K562 (cell line): ENCODE measurements around the gene UBE2O. TPM values are rescaled to one million over a fixed set of nuclear protein-coding genes. Genes with fewer than 3 reads are reported as not detected.
A peak's percentile ranks its signal among the peaks of the same experiment; 100 is the strongest.

ENCODE experiments used
- ATAC-seq: fragments of 200-7000 bp; cut with Tn5 transposase; 3 replicates; pipeline ENCODE4 v1.9.1; 2020; ENCODE audit warnings: moderate library complexity
- BruUV-seq: library from RNA; stranded (reverse); fragments of 400-500 nt; replicated peaks from 2 replicates; lab custom pipeline; 2021; lab: Mats Ljungman, UMichigan
- CTCF ChIA-PET: fragments of 300-600 bp; formaldehyde crosslinking; extraction: SDS; loops from one replicate; lab custom pipeline; 2021; ENCODE audit warnings: low intra/inter-chr PET ratio; lab: Yijun Ruan, JAX
- POLR2A ChIA-PET: fragments of 300-600, 350-650 bp; sonication (Branson Sonifier 250); formaldehyde crosslinking; extraction: SDS; loops from one replicate; lab custom pipeline; 2021; ENCODE audit warnings: antibody characterized with exemption, inconsistent platforms; lab: Yijun Ruan, JAX
- DNase-seq, 4 experiments: peaks; one replicate each; pipeline versions ENCODE4 v3.0.0 to v3.0.0-alpha.2; 2011 to 2018; ENCODE audit warnings: low spot score in 3 of 4, mixed read lengths in 3 of 4; ENCODE audit errors: extremely low read depth in 1 of 4
- FAIRE-seq: peaks from 2 replicates; lab custom pipeline; 2011; peaks lifted over from hg19 to GRCh38; lab: Jason Lieb, UNC
- H2AFZ ChIP-seq: 2 replicates; pipeline ENCODE4 v1.6.0; 2011; ENCODE audit warnings: low read depth, low read length, control low read depth, inconsistent platforms
- H3K27ac ChIP-seq: fragments of 200-600 bp; 3 replicates; pipeline ENCODE4 v1.8.0; 2011; ENCODE audit warnings: low read depth, mild to moderate bottlenecking, control low read depth, inconsistent platforms, low read length, moderate library complexity, mixed read lengths; ENCODE audit errors: extremely low read depth
- H3K27me3 ChIP-seq, 2 experiments: fragments of 300-600 bp in 1 of 2; 2 replicates in 1 of 2; 3 replicates in 1 of 2; pipeline versions ENCODE4 v1.6.0 to v1.8.0; 2011; ENCODE audit warnings: inconsistent platforms in 2 of 2, low read length in 2 of 2, mild to moderate bottlenecking in 1 of 2, mixed read lengths in 1 of 2, moderate library complexity in 1 of 2; ENCODE audit not compliant: control insufficient read depth in 2 of 2, insufficient read depth in 2 of 2
- H3K36me3 ChIP-seq: fragments of 300-600 bp; 3 replicates; pipeline ENCODE4 v1.8.0; 2011; ENCODE audit warnings: mild to moderate bottlenecking, low read length, inconsistent platforms; ENCODE audit not compliant: control insufficient read depth, insufficient read depth
- H3K4me1 ChIP-seq, 2 experiments: fragments of 200-600 bp in 1 of 2; replicated peaks in 1 of 2; 2 replicates in 1 of 2; 3 replicates in 1 of 2; pipeline versions ENCODE4 v1.5.1 to v1.8.0; 2011; ENCODE audit warnings: inconsistent platforms in 2 of 2, low read length in 2 of 2, mild to moderate bottlenecking in 1 of 2, mixed read lengths in 1 of 2, moderate library complexity in 1 of 2; ENCODE audit not compliant: control insufficient read depth in 2 of 2, insufficient read depth in 2 of 2
- H3K4me2 ChIP-seq: 2 replicates; pipeline ENCODE4 v1.6.1; 2011; ENCODE audit warnings: low read length, control low read depth, inconsistent platforms, mixed read lengths; ENCODE audit not compliant: insufficient read depth
- H3K4me3 ChIP-seq: fragments of 200-600 bp; sonication (generic), shearing (Covaris generic); 2 replicates; pipeline ENCODE4 v1.5.1; 2016; ENCODE audit warnings: control low read depth, inconsistent platforms
- H3K79me2 ChIP-seq: fragments of 200-600 bp; 3 replicates; pipeline ENCODE4 v1.8.0; 2011; ENCODE audit warnings: low read length, inconsistent platforms; ENCODE audit not compliant: control insufficient read depth, insufficient read depth
- H3K9ac ChIP-seq, 2 experiments: 2 replicates each; pipeline versions ENCODE4 v1.6.0 to v1.6.1; 2011; ENCODE audit warnings: low read depth in 2 of 2, low read length in 2 of 2, control low read depth in 1 of 2, inconsistent platforms in 1 of 2, mild to moderate bottlenecking in 1 of 2, mixed read lengths in 1 of 2; ENCODE audit not compliant: insufficient read depth in 1 of 2
- H3K9me1 ChIP-seq: one replicate; pipeline ENCODE4 v1.6.0; 2011; ENCODE audit warnings: inconsistent platforms, mild to moderate bottlenecking, low read length, moderate library complexity; ENCODE audit not compliant: control insufficient read depth, insufficient read depth
- H3K9me3 ChIP-seq: replicated peaks from 2 replicates; pipeline ENCODE4 v1.5.1; 2011; ENCODE audit warnings: low read depth, low read length, inconsistent platforms; ENCODE audit not compliant: control insufficient read depth, insufficient read depth
- H4K20me1 ChIP-seq: replicated peaks from 2 replicates; pipeline ENCODE4 v1.6.1; 2011; ENCODE audit warnings: low read length, inconsistent platforms, mixed read lengths; ENCODE audit not compliant: control insufficient read depth, insufficient read depth
- BMI1 ChIP-seq: fragments of 150-350 bp; IDR thresholded peaks from 2 replicates; pipeline ENCODE4 v1.6.1; 2014; ENCODE audit warnings: low read length
- GABPB2 ChIP-seq: fragments of 250-450 bp; sonication (Bioruptor Pico); conservative IDR thresholded peaks from 2 replicates; pipeline ENCODE4 v1.5.1; 2021; ENCODE audit warnings: mild to moderate bottlenecking
- HNRNPUL1 ChIP-seq: fragments of 200-400 bp; formaldehyde crosslinking; IDR thresholded peaks from 2 replicates; pipeline ENCODE4 v1.6.1; 2017; ENCODE audit warnings: low read length
- NFIC ChIP-seq: fragments of 450-650 bp; IDR thresholded peaks from 2 replicates; pipeline ENCODE4 v1.6.1; 2017; ENCODE audit warnings: mild to moderate bottlenecking, inconsistent platforms
- PHB2 ChIP-seq: fragments of 450-650 bp; IDR thresholded peaks from 2 replicates; pipeline ENCODE4 v1.6.1; 2017; ENCODE audit warnings: low read depth
- POLR2G ChIP-seq: fragments of 200-400 bp; formaldehyde crosslinking; IDR thresholded peaks from 2 replicates; pipeline ENCODE4 v1.6.1; 2017; ENCODE audit warnings: low read depth, mild to moderate bottlenecking, antibody characterized with exemption, low read length, moderate library complexity
- SPI1 ChIP-seq: IDR thresholded peaks from 2 replicates; pipeline ENCODE4 v1.6.1; 2011; ENCODE audit warnings: low read depth, low read length, control low read depth, borderline replicate concordance
- TCF7 ChIP-seq: sonication (generic); IDR thresholded peaks from 2 replicates; pipeline ENCODE4 v1.6.1; 2016; ENCODE audit warnings: antibody characterized with exemption, borderline replicate concordance
- XRCC5 ChIP-seq: fragments of 200-400 bp; formaldehyde crosslinking; IDR thresholded peaks from 2 replicates; pipeline ENCODE4 v1.6.1; 2017; ENCODE audit warnings: low read depth, mild to moderate bottlenecking, low read length
- ZBTB17 ChIP-seq: fragments of 450-650 bp; formaldehyde crosslinking; IDR thresholded peaks from 2 replicates; pipeline ENCODE4 v1.4.0; 2020; ENCODE audit warnings: mild to moderate bottlenecking
- ZNF274 ChIP-seq: IDR thresholded peaks from 2 replicates; pipeline ENCODE4 v1.6.1; 2011; ENCODE audit warnings: low read depth, mild to moderate bottlenecking, low read length, moderate library complexity, borderline replicate concordance
- WGBS: fragments of 100-300 bp; shearing (Covaris generic); methylation state at CpG from one replicate; pipeline ENCODE4 v1.1.6; 2016; ENCODE audit warnings: low coverage, mixed read lengths; ENCODE audit not compliant: insufficient coverage; ENCODE audit errors: missing lambda C conversion rate; 5-methylcytosine and 5-hydroxymethylcytosine counted together
- in situ Hi-C: fragments of 300-500 bp; cut with MboI; formaldehyde crosslinking; loops from 4 replicates; pipeline ENCODE4 v1.15.0; 2018; ENCODE audit warnings: inconsistent platforms, mixed read lengths
- intact Hi-C: fragments of 100-400 bp; cut with micrococcal nuclease; formaldehyde crosslinking; loops from 2 replicates; pipeline ENCODE4 v1.14.2; 2022
- polyA plus RNA-seq, 8 experiments: library from polyadenylated mRNA; depleted of rRNA in 4 of 8; stranded (reverse) in 5 of 8; unstranded in 3 of 8; fragments of >200 nt; fragmentation: Nextera tagmentation in 2 of 8; fragmentation: Illumina TruSeq in 1 of 8; extraction: Ambion mirVana in 2 of 8; extraction: Trizol in 1 of 8; gene quantifications; 2 replicates each; pipeline versions ENCODE4 v1.2.1 to v1.2.3, GENCODE V29; 2011 to 2014; ENCODE audit warnings: inconsistent platforms in 1 of 8, missing spikeins in 1 of 8
- total RNA-seq, 7 experiments: library from RNA; depleted of rRNA in 6 of 7; stranded (reverse); fragments of >200 nt in 6 of 7; fragmentation: Illumina TruSeq in 2 of 7; extraction: Trizol in 2 of 7; gene quantifications; 2 replicates each; pipeline versions ENCODE4 v1.2.1 to v1.2.3, GENCODE V29; 2011 to 2021; ENCODE audit warnings: low replicate concordance in 1 of 7
- TF ChIP-seq, protein P1 (sequence below): fragments of 450-650 bp; formaldehyde crosslinking; IDR thresholded peaks from 2 replicates; pipeline ENCODE4 v1.4.0; 2020; ENCODE audit warnings: mild to moderate bottlenecking, moderate library complexity
- TF ChIP-seq, protein P2 (sequence below): sonication (generic); formaldehyde crosslinking; IDR thresholded peaks from 2 replicates; pipeline ENCODE4 v1.8.0; 2022; ENCODE audit warnings: mild to moderate bottlenecking, missing genetic modification reagents
- TF ChIP-seq, protein P3 (sequence below): fragments of 450-650 bp; conservative IDR thresholded peaks from 2 replicates; pipeline ENCODE4 v1.6.1; 2016; ENCODE audit warnings: missing genetic modification characterization, low read depth, mild to moderate bottlenecking, control low read depth, missing compliant biosample characterization

UBE2O gene
- total and polyA plus RNA-seq, 9 of the 15 experiments (the other 6 are each of a cell fraction or from before 2014, with no cell fraction given) = 1.6 to 39.7 (median 13.3) TPM

DNA sequence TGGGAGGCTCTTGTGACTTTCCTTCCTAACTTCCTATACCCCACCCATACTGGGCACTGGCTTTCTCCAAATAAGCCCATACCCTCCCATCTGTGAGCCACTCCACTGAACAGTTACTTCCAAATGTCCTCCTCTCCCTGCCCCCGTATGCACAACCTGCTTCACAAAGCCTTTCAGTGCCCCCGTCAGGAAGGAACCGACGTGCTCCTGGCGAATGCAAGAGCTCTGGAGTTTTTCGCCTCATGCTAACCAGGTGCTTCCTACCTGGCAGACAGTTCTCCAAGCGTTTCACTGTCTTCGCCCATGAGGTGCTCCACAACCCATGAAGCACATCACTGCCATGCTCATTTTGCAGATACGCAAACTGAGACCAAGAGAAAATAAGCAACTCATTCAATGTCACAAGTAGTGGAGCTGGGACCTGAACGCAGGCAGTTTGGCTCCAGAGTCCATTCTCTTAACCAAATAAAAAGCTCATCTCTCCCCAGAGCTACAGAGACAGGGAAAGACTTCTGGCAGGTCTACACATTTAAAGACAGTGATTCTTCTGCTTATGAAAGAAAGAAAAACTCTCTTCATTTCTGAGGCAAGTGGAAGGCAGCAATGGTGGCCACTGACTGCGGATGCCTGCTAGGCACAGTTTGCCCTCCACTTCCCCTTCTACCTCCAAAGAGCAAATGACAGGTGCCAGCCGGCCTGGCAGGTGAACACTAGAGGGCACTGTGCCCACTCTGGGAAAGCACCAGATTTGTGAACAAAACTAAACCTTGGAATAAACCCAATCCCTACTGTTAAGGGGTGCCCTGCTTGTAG is 44.7 kb downstream of the UBE2O start:
- ChIA-PET POLR2A (interaction anchor here (0.7 to 1.2 kb wide), 2 partner anchors 9 to 44 kb away, joined by 3 to 4 read pairs; no protein-coding TSS in a partner anchor), CTCF (interaction anchor here (2.0 to 2.5 kb wide), 2 partner anchors 50 to 98 kb away, joined by 7 to 14 read pairs; no protein-coding TSS in a partner anchor)
- H3K36me3 ChIP-seq = peaks cover 44% of the 10 kb centered on the region; the same call in 2 of the 3 replicates
- peaks cover 16 to 30% of the 10 kb centered on the region in 2 experiments for H3K4me1 ChIP-seq
- intact Hi-C loops = loop anchor here (1.0 to 2.0 kb wide), 2 partner anchors 50 to 99 kb away; no protein-coding TSS in a partner anchor
- H3K4me2 ChIP-seq = no peak overlapping the region
- no peak overlapping the region for H3K9ac ChIP-seq
- DNase-seq (peak; percentile 43 to 66 (median 50)), ATAC-seq (peak; percentile 53), FAIRE-seq (peak; percentile 29)
- H3K27ac ChIP-seq = no peak overlapping the region
- in situ Hi-C loops = loop anchor here (5.0 kb wide), 1 partner anchor 99 kb away; no protein-coding TSS in a partner anchor
- H3K4me3 ChIP-seq = no peak overlapping the region
- no peaks in the 10 kb centered on the region for H3K9me3 ChIP-seq
- WGBS = 60% methylated on average over 12 of the region's 12 CpGs
- H3K79me2 ChIP-seq = peaks cover 18% of the 10 kb centered on the region
- H3K9me1 ChIP-seq = peaks cover 18% of the 10 kb centered on the region
- H2AFZ ChIP-seq = no peak overlapping the region
- BruUV-seq = no TSS peak
- no peaks in the 10 kb centered on the region for H3K27me3 ChIP-seq
- peaks cover 61% of the 10 kb centered on the region for H4K20me1 ChIP-seq
- 0 out of 2 replicates have a peak, but pooled peaks have one; percentile 42 for TF ChIP-seq XRCC5
- TF ChIP-seq GABPB2 (CRISPR knock-in tag) = no peak
- TF ChIP-seq BMI1 = no peak
- no peak for TF ChIP-seq PHB2
- TF ChIP-seq ZNF274 = no peak
- TF ChIP-seq HNRNPUL1 = no peak
- TF ChIP-seq, protein P1, sequence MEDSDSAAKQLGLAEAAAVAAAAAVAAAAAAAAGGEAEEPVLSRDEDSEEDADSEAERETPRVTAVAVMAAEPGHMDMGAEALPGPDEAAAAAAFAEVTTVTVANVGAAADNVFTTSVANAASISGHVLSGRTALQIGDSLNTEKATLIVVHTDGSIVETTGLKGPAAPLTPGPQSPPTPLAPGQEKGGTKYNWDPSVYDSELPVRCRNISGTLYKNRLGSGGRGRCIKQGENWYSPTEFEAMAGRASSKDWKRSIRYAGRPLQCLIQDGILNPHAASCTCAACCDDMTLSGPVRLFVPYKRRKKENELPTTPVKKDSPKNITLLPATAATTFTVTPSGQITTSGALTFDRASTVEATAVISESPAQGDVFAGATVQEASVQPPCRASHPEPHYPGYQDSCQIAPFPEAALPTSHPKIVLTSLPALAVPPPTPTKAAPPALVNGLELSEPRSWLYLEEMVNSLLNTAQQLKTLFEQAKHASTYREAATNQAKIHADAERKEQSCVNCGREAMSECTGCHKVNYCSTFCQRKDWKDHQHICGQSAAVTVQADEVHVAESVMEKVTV (CRISPR knock-in tag) = peak; percentile 40; the same call in 1 of the 2 replicates
- no peak for TF ChIP-seq POLR2G
- peak; percentile 35 for TF ChIP-seq NFIC
- TF ChIP-seq, protein P2, sequence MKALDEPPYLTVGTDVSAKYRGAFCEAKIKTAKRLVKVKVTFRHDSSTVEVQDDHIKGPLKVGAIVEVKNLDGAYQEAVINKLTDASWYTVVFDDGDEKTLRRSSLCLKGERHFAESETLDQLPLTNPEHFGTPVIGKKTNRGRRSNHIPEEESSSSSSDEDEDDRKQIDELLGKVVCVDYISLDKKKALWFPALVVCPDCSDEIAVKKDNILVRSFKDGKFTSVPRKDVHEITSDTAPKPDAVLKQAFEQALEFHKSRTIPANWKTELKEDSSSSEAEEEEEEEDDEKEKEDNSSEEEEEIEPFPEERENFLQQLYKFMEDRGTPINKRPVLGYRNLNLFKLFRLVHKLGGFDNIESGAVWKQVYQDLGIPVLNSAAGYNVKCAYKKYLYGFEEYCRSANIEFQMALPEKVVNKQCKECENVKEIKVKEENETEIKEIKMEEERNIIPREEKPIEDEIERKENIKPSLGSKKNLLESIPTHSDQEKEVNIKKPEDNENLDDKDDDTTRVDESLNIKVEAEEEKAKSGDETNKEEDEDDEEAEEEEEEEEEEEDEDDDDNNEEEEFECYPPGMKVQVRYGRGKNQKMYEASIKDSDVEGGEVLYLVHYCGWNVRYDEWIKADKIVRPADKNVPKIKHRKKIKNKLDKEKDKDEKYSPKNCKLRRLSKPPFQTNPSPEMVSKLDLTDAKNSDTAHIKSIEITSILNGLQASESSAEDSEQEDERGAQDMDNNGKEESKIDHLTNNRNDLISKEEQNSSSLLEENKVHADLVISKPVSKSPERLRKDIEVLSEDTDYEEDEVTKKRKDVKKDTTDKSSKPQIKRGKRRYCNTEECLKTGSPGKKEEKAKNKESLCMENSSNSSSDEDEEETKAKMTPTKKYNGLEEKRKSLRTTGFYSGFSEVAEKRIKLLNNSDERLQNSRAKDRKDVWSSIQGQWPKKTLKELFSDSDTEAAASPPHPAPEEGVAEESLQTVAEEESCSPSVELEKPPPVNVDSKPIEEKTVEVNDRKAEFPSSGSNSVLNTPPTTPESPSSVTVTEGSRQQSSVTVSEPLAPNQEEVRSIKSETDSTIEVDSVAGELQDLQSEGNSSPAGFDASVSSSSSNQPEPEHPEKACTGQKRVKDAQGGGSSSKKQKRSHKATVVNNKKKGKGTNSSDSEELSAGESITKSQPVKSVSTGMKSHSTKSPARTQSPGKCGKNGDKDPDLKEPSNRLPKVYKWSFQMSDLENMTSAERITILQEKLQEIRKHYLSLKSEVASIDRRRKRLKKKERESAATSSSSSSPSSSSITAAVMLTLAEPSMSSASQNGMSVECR = no peak
- TF ChIP-seq SPI1 = peak; percentile 91
- no peak for TF ChIP-seq ZBTB17 (CRISPR knock-in tag)
- TF ChIP-seq, protein P3, sequence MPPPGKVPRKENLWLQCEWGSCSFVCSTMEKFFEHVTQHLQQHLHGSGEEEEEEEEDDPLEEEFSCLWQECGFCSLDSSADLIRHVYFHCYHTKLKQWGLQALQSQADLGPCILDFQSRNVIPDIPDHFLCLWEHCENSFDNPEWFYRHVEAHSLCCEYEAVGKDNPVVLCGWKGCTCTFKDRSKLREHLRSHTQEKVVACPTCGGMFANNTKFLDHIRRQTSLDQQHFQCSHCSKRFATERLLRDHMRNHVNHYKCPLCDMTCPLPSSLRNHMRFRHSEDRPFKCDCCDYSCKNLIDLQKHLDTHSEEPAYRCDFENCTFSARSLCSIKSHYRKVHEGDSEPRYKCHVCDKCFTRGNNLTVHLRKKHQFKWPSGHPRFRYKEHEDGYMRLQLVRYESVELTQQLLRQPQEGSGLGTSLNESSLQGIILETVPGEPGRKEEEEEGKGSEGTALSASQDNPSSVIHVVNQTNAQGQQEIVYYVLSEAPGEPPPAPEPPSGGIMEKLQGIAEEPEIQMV (tag) = no peak
- no peak for TF ChIP-seq TCF7
